ENCODE results near the gene COX8A. TPM values are rescaled to one million over a fixed set of nuclear protein-coding genes. Genes with fewer than 3 reads are reported as not detected.

The COX8A gene
- total RNA-seq, 2 donors from 2014 or later, result 498 to 568 TPM

DNA sequence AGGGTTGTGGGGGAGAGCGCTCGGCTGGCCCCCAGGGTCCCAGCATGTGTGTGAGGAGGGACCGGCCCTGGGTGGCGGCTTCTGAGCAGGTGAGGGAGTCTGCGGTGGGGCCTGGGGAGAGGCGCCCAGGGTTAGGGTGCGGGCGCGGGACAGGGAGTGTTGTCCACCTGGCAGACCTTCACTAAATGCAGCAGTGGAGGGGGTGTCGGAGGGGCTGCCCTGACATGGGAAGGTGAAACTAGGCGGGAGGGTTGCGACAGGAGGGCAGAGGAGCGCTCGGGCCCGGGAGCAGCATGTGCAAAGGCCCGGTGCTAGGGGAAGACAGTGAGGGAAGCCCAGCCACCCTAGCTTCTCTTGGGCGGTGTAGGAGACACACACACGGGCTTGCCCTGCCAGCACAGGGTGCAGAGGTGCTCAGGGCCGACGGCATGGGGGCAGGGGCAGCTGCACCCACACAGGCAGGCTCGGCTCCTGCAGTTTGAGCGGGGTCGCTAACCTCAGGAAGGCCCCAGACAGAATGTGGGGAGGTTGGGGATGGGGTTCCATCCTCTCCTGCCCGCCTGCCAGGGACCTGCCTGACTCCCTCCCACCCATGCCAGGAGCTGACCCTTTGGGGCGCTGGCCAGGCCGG lies 34.0 kb downstream of the COX8A start:
- DNase-seq (ENCODE audit: low spot score in 2 of 2) (no peak), ATAC-seq (no peak)
- peaks cover 7 to 12% of the 10 kb centered on the region in 2 donors for H3K9me3 Mint-ChIP-seq
- no peak overlapping the region for H3K27ac Mint-ChIP-seq
- peaks cover 0 to 15% of the 10 kb centered on the region in 2 donors for H3K36me3 Mint-ChIP-seq

DNA sequence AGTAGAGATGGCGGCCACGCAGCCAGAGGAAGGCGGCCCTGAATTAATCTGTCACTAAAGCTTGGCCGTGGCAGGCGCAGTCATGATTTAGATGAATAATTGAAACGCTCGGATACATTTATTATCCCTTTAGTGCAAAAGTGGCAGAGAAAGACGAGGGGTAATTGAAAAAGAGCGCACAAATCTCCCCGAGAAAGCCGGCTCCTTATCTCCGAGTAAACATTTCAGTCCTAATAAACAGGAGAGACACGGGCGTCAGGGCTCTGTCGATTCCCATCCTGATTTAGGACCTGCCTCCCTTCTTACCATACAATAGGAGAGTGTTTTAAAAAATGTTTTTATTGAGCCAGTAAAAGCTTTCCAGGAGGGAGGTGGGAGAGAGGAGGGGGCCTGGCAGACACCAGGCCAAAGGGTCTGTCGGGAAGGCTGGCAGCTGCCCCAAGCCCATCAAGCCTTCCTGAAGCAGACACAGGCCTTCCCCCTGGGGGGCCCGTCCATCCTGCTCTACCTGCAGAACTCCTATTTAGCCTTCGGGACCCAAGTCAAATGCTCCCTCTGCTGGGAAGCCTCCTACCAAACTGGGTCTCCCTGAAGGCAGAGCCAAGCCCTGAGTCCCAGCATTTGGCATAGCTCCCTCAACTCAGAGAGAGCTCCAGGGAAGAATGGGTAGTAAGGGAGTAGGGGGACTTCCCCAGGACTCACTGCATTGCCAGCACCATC lies 34.7 kb downstream of the COX8A start:
- no peak overlapping the region for H3K27ac Mint-ChIP-seq
- H3K36me3 Mint-ChIP-seq, result peaks cover 0 to 15% of the 10 kb centered on the region in 2 donors
- ATAC-seq, result no peak
- no peak for DNase-seq (ENCODE audit: low spot score in 2 of 2)
- peaks cover 7 to 12% of the 10 kb centered on the region in 2 donors for H3K9me3 Mint-ChIP-seq

DNA sequence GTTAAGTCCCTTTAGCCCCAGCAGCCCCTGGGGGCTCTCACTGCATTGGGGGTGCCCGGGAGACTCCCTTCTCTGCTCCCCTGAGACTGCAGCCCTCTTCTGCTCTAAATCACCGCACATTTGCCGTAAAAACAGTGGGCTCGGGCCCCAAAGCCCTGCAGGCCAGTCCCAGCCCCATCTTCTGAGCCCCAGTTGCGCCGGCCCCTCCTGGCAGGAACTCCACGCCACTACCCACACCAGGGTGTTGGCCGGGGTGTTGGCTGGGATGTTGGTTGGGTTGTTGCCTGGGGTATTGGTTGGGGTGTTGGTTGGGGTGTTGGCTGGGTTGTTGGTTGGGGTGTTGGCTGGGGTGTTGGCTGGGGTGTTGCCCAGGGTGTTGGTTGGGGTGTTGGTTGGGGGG lies 35.3 kb downstream of the COX8A start:
- Mint-ChIP-seq H3K27ac (no peak overlapping the region), H3K9me3 (peaks cover 7 to 12% of the 10 kb centered on the region in 2 donors), H3K36me3 (peaks cover 0 to 15% of the 10 kb centered on the region in 2 donors)
- ATAC-seq (no peak), DNase-seq (ENCODE audit: low spot score in 2 of 2) (no peak)

DNA sequence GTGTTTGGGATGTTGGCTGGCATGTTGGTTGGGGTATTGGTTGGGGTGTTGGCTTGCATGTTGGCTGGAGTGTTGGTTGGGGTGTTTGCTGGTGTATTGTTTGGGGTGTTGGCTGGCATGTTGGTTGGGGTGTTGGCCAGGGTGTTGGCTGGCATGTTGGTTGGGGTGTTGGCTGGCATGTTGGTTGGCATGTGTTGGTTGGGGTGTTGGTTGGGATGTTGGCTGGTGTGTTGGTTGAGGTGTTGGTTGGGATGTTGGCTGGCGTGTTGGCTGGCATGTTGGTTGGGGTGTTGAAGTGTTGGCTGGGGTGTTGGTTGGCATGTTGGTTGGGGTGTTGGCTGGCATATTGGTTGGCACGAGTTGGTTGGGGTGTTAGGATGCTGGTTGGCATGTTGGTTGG lies 36.4 kb downstream of the COX8A start:
- no peak for DNase-seq (ENCODE audit: low spot score in 2 of 2)
- Mint-ChIP-seq H3K36me3 (peaks cover 0 to 15% of the 10 kb centered on the region in 2 donors), H3K27ac (no peak overlapping the region), H3K9me3 (peaks cover 7 to 12% of the 10 kb centered on the region in 2 donors)
- no peak for ATAC-seq

DNA sequence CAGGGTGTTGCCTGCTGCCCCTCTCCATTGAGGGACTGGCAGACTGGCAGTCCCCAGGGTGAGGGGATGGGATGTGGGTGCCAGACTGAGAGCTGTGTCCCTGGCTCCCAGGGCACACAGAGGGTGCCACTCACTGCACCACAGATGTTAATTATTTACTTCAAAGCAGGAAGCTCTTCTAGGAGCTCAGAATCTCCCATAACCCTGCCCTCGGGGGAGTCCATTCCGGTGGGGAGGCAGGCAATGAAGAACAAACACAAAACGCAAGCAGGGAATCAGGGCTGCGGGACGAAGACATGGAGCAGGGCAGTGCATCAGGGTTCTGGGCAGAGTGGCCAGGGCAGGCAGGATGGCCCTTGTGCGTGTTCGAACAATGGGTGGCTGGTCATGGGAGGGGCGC lies 37.0 kb downstream of the COX8A start:
- Mint-ChIP-seq H3K36me3 (peaks cover 0 to 15% of the 10 kb centered on the region in 2 donors), H3K9me3 (peaks cover 7 to 12% of the 10 kb centered on the region in 2 donors)
- no peak for ATAC-seq

DNA sequence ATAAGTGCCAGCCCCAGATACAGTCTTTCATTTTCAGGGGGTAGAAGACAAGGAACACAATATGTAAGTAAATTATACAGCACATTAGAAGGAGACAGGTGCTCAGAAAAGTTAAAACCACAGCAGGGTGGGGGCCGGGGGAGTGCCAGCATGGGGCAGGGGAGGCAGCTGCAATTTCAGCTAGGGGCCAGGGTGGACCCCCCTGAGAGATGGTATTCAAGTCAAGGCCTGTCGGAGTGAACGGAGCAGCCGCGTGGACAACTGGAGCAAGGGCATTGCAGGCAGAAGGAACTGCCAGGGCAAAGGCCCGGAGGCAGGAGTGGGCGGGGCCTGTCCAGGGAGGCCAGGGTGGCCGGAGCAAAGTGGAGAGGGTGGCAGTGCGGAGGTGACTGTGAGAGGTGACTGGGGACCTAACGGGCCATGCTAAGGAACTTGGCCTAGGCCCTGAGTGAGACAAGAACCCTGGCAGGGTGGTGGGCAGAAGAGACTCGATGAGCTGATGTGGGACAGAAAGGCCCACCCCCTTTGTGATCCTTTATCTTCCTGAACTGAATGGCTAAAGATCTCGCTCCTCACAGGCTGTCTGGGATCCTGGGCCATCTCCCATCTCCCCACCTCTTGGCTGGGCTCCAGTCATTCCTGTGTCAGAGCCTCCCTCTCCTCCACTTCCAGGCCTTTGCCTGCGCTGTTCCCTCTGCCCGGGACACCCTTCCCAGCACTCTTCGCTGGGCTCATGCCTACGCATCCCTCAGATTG lies 38.9 kb downstream of the COX8A start:
- no peak for DNase-seq (ENCODE audit: low spot score in 2 of 2)
- no peak for ATAC-seq
- Mint-ChIP-seq H3K9me3 (peaks cover 7 to 12% of the 10 kb centered on the region in 2 donors), H3K27ac (no peak overlapping the region), H3K36me3 (peaks cover 0 to 15% of the 10 kb centered on the region in 2 donors)

More for the DNA sequence above, 37.0 kb downstream of the COX8A start:
- no peak overlapping the region for H3K27ac Mint-ChIP-seq
- DNase-seq (ENCODE audit: low spot score in 2 of 2), result no peak

DNA sequence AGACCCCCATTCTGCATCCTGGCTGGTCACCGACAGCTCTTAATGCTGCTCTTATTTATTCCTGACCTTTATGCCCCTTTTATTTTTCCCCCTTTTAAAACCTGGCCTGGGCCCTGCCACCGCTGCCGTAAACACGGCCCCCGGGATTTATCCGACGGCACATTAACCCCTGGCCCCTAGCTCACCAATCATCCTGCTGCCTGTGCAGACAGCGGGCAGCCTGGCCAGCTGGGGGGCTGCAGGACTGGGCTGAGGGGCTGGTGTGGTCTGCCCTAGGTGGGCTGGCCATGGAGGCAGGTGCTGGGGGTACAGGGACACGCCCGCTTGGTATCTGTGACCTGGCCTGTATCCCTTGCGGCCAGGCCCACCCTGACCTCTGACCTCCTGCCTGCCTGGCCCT lies 39.9 kb downstream of the COX8A start:
- ATAC-seq (no peak), DNase-seq (ENCODE audit: low spot score in 2 of 2) (no peak)
- Mint-ChIP-seq H3K9me3 (peaks cover 7 to 12% of the 10 kb centered on the region in 2 donors), H3K27ac (no peak overlapping the region), H3K36me3 (peaks cover 0 to 15% of the 10 kb centered on the region in 2 donors)

DNA sequence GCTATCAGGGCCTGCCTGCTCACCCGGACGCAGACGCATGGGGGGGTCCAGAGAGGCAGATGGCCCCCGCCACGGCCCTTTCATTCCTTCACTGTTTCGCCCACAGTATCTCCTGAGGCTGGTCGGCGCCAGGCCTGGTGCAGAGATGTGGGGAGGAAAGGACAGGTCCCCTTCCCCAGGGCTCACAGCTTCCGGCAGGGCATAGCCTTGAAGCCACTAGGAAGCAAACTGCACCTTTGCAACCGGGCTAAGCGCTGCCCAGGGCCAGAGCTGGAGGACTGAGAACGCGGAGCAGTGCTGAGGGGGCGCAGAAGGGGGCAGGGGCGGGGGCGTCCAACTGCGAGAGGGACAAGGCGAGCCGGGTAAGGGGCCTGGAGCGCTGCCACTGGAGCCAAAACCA lies 41.1 kb downstream of the COX8A start:
- H3K9me3 Mint-ChIP-seq, result peaks cover 3 to 8% of the 10 kb centered on the region in 2 donors
- no peak overlapping the region for H3K27ac Mint-ChIP-seq
- DNase-seq (ENCODE audit: low spot score in 2 of 2), result no peak
- ATAC-seq, result no peak
- H3K36me3 Mint-ChIP-seq, result peaks cover 0 to 10% of the 10 kb centered on the region in 2 donors

DNA sequence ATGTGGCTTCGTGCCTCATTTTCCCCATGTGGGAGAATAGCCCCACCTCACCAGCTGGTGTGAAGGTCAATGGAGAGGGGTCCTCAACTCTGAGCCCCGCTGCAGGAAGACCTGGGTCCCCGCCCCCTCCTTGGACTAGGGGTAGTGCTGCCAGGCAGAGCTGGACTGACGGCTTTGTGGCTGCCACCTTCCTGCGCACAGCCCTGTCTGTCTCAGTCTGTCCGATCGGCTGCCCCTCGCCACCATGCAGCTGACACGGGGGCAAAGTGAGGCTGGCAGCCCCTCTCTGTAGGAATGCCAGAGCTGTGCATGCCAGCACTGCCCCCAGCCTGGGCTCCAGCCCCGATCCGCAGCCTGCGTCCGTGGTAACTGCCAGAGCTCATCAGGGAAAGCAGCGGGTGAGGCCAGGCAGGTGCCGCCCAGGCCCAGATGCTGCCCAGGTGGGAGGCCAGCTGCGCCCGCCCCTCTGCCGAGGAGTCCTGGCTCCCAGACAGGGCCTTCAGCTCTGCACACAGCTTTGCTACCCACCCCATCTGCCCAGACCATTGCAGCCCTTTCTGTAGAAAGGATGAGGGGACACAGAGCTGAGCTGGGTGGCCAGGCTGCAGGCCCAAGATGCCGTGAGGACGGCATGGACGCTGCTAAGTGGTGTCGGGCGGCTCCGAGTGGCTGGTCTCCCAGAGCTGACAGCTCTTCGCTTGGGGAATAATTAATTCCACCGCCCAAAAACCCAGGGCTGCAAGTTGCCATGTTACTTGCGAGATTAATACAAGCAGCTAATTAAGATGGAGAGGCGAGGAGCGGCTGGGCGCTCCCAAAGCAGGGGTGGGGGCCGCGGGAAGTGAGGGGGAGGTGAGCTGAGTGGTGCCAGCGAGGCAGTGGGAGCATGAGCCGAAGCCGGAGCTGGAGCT lies 41.8 kb downstream of the COX8A start:
- Mint-ChIP-seq H3K27ac (no peak overlapping the region), H3K36me3 (peaks cover 0 to 3% of the 10 kb centered on the region in 2 donors), H3K9me3 (peaks cover 0 to 1% of the 10 kb centered on the region in 2 donors)
- no peak for ATAC-seq
- DNase-seq (ENCODE audit: low spot score in 2 of 2), result no peak

DNA sequence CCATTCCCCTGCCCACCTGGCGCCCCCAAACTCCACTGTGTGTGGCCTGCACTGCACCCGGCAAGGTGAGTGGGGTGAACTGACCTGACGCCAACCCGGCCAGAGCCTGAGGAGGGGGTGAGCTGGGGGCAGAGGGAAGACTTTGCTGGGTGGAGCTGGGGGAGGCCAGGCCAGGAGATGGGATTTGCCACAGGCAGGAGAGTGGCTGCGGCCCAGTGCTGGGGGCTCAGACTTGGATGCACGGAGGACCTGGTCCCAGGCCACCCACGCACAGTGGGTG lies 43.5 kb downstream of the COX8A start:
- no peak for DNase-seq (ENCODE audit: low spot score in 2 of 2)
- H3K27ac Mint-ChIP-seq, result no peak overlapping the region
- no peak for ATAC-seq

DNA sequence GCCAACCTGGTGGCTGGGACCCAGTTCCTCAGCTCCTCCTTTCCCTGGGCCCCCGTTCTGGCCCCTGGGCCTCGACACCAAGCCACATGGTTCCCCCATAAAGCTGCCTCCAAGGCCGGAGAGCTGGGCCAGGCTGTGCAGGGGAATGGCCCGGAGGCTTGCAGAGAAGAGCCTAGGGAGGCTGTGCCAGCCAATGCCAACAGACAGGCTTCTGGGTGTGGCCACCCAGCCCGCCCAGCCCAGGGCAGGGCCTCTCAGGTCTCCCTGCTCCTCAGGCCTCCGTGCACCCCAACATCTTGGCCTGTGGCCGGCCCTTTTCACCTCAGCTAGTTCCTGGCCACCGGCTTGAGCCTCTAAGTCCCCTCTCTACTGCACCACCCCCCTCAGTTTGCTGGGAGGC lies 43.9 kb downstream of the COX8A start:
- Mint-ChIP-seq H3K9me3 (no peaks in the 10 kb centered on the region), H3K27ac (no peak overlapping the region), H3K36me3 (no peaks in the 10 kb centered on the region)
- ATAC-seq, result no peak
- DNase-seq (ENCODE audit: low spot score in 2 of 2), result no peak

More for the DNA sequence above, 43.5 kb downstream of the COX8A start:
- H3K9me3 Mint-ChIP-seq, result no peaks in the 10 kb centered on the region
- H3K36me3 Mint-ChIP-seq, result no peaks in the 10 kb centered on the region

DNA sequence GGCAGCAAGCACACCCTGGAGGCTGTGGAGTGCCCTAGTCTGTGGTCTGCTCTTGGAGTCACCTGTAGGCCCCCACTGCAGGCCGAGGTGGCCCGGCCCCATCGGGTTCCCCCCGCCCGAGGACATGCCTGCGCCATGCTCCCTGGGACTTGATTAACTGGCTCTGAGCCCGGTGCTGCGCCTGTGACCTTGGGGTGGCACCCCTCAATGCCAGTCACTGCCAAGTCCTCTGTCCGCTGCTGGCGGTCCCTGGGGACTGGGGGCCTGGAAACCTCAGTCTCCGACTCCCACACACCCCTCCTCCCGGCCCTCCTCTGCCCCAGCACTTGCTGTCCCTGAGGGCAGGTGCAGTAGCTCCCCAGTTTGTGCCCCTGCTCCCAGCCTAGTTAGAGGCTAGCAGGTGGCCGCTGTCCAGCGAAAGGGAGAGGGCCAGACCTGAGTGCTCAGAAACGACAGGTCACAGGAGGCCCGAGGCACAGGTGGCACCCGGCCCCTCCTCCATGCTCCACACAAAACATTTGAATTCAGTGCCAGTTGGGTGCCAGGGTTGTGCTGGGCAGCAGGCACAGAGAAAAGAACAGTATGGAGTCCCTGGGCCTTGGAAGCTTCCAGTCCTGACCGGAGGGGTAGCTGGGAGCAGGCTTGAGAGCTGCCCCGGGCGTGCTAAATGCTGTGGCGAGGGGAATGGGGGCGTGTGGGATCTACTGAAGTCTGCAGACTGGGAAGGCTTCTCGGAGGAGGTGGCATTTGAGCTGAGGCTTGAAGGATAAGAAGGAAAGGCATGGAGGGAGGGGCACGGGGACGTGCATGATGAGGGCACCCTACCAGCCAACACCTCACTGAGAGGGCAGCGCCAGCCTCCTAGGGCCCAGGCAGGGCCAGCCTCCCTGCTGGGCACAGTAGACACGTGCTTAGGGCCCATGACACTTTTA lies 45.0 kb downstream of the COX8A start:
- ATAC-seq (no peak), DNase-seq (ENCODE audit: low spot score in 2 of 2) (no peak)
- no peaks in the 10 kb centered on the region for H3K36me3 Mint-ChIP-seq
- H3K9me3 Mint-ChIP-seq, result no peaks in the 10 kb centered on the region
- no peak overlapping the region for H3K27ac Mint-ChIP-seq

DNA sequence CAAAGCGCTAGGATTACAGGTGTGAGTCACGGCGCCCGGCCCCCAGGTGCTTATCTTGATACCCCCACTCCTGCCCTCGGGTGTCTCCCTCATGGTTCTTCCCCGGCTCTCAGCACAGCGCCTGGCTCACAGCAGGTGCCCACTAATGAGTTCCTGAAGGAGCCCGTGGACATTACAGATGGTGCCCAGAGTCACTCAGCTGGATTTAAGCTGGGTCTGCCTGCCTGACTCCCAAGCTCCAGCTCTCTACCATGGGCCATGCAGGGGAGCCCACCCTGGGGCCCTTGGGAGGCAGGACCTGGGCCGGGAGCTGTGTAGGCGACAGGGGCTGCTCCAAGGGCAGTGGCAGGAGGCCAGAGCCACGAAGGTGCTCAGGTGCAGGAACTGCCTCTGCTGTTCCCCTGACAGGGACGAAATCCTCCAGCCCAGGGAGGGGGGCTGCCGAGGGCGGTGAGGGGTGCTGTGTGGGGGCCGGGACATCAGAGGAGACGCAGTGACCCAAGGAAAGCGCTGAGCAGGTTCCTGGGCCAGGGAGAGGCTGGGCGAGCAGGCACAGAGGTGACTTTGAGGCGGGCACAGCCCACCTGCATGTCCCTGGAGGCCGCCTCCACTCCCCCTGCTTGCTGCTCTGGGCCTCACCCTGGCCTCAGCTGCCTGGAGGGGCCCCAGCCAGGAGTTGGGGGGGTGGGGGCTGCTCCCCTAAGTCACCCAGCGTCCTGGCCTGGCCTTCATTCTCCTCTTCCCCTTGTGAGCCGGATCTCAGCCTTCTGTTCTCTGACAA lies 46.7 kb downstream of the COX8A start:
- ATAC-seq (no peak), DNase-seq (ENCODE audit: low spot score in 2 of 2) (no peak)
- Mint-ChIP-seq H3K9me3 (no peaks in the 10 kb centered on the region), H3K36me3 (no peaks in the 10 kb centered on the region), H3K27ac (no peak overlapping the region)

DNA sequence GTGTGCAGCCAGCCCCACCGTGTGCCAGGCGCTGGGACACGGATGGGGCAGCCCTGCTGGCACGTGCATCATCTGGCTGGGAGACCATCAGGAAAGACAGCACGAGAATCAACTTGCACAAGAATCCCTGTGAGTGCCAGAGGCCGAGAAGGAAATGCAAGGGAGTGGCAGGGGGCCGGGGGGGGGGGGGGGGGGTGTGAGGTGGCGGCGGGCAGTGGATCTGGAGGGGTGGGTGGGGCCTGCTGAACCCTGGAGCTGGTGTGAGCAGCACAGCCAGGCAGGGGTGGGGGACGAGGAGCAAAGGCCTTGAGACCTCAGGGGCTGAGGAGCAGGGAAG lies 47.3 kb downstream of the COX8A start:
- H3K9me3 Mint-ChIP-seq, result no peaks in the 10 kb centered on the region
- no peak for ATAC-seq
- no peak overlapping the region for H3K27ac Mint-ChIP-seq
- no peak for DNase-seq (ENCODE audit: low spot score in 2 of 2)
- H3K36me3 Mint-ChIP-seq, result no peaks in the 10 kb centered on the region

DNA sequence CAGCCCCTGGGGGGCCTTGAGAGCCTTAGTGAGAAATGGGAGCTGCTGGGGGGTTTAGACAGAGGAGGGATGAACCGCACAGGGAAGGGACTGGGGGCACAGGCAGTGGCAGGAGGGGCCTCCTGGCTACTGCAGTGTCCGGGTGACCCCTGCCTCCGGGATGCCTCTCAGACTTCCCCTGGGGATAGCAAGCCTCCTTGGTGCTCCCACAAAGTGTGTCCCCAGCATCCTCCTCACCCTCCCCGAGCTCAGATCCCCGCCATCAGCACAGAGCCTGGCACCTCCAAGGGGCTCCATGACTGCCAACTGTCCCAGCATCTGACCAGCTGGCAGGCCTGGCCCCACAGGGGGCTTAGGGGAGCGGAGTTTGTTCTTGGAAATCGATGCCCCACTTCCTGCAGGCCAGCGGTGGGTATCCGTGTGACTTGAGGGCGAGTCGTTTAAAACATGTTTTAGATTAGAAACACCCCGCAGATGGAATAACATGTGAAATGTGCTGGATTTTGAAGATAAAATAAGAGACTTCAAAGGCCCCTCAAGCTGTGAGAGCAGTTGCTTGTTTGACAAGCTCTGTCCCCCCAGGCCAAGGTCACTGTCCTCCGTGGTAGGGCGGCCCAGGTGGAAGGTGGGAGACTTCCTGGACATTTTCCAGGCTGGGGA lies 47.8 kb downstream of the COX8A start:
- ATAC-seq, result no peak
- H3K9me3 Mint-ChIP-seq, result no peaks in the 10 kb centered on the region
- no peak for DNase-seq (ENCODE audit: low spot score in 2 of 2)
- H3K36me3 Mint-ChIP-seq, result no peaks in the 10 kb centered on the region
- H3K27ac Mint-ChIP-seq, result no peak overlapping the region
